ENCODE results near the gene ELOVL2.

GRCh38 chr6:10957414-10957886 is 86.7 kb downstream of the ELOVL2 start:
- TF ChIP-seq CTCF (IDR thresholded peaks at IDR 0.05) (no peak), POLR2A (IDR thresholded peaks at IDR 0.05) (no peak), POLR2AphosphoS5 (IDR thresholded peaks at IDR 0.05) (no peak), EP300 (IDR thresholded peaks at IDR 0.05; ENCODE audit: low read depth) (no peak)

All from transverse colon (tissue), 4 donors.